Stimulated activated naive CD4-positive, alpha-beta T cell (primary cell): ENCODE data around the gene ERC2.

Source experiments
- DNase-seq, 6 experiments: peaks; one replicate each; lab custom pipeline; 2025; lab: John Stamatoyannopoulos, UW

ERC2 gene

GRCh38 chr3:55795296-55795695 is 673.0 kb downstream of the ERC2 start:
- no peak for DNase-seq

DNA sequence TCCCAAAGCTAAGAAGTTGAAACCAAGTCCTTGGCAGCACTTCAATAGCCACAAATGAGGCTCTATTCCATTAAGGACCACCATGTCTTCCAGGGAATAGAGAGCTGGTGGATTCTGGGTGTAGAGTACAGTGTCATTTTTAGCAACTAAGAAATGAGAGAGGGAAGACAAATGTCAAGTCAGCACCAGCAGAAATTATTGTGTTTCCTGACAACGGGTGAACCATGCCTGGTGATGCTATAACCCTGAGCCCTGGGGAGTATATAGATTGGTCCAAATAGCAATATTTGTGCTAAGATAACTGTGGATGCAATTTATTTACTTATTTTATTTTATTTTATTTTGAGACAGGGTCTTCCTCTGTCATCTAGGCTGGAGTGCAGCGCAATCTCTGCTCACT is 675.5 kb downstream of the ERC2 start:
- no peak for DNase-seq

- DNase-seq = no peak
Measured at GRCh38 chr3:55792009-55792408, 676.3 kb downstream of the ERC2 start.

DNA sequence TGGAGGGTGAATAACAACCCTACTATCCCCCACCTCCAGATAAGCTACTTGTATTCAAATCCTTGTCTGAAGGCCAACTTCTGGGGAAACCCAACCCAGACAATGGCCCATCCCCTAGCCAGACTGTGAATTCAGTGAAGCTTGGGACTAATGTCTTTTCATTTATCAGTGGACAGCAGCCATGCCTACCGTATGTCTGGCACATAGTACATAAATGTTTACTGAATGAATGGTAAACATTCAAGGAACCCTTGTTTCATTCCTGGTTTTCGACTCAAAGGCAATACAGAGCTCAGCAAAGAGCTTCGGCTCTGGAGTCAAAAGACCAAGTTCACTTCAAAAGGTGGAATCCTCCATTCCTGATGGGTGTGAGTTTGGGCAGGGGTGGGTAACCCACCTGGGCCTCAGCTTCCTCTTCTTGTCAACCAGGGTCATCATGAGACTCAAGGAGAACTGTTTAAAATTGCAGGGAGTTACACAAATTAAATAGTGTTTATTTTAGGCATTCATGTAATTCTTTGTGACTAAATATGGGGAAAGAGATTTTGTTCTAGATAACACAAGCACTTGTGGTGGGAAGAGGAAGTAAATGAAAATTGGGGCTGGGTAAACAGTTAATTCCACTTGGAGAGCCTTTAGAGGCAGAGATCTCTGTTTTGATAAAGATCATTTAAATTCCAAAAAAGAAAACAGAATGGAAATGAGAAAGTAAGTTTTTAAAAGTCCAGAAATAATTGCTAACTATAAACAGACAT is 677.5 kb downstream of the ERC2 start:
- no peak for DNase-seq

DNA sequence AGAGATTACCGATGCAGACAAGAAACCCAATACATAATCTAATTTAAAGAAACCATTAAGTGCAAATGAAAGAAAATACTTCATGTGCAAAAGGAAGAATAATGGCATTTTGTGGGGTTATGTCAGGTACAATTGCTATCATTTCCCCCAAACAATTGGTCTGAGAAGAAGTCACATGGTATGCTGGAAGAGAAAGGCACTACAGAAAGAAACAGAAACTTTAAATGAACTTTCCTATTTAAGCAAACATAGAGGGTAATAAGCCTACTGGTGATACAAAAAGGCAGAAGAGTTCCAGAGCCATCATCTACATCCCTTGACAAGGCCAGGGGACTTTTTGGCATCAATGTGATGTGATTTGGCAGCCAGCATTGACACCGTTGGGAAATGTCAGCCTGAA is 678.8 kb downstream of the ERC2 start:
- DNase-seq = no peak

- DNase-seq = no peak
Measured at GRCh38 chr3:55782807-55783206, 685.5 kb downstream of the ERC2 start.

GRCh38 chr3:55782351-55782750 is 685.9 kb downstream of the ERC2 start:
- DNase-seq = no peak

GRCh38 chr3:55780913-55781312 is 687.4 kb downstream of the ERC2 start:
- DNase-seq = no peak

GRCh38 chr3:55779543-55779942 is 688.7 kb downstream of the ERC2 start:
- DNase-seq = no peak

GRCh38 chr3:55775366-55776154 is 692.7 kb downstream of the ERC2 start:
- DNase-seq = no peak

DNA sequence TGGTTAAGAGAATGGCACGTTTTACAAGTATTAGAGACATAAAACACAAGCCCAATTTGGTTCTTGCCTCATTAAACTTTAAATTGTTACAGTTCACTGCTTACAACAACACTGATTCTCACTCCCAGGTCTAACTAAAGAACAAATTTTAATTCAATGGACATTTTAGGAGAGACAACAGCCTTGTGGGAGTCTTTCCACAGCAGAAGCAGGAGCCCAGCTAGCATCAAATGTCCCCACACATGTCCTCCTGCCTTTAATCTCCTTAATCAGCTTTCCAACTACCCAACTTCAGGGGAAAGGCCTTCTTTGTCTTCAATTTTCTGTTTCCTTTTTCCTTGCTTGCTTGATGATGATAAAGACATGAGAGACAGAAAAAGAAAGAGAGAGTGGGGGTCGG is 693.4 kb downstream of the ERC2 start:
- DNase-seq = no peak

GRCh38 chr3:55771503-55771902 is 696.8 kb downstream of the ERC2 start:
- DNase-seq = no peak

DNA sequence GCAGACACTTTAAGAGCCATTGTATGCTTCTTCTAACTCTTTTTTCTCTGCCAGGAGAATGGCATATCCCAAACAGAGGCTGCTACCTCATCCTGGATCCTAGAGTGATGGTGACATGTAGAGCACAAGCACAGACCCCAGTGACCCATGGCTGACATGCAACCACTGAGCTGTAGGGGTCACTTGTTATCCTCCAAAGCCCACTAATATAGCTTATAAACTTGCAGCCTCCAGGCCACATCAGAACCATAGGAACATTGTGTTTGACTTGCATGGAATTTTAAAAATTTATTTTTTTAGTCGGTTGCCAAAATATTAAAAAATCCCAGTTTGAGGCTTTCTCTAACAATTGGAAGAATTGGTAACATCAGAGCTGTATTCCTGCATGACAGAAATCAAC is 698.2 kb downstream of the ERC2 start:
- no peak for DNase-seq

- DNase-seq = no peak
Measured at GRCh38 chr3:55766753-55767152, 701.5 kb downstream of the ERC2 start.

DNA sequence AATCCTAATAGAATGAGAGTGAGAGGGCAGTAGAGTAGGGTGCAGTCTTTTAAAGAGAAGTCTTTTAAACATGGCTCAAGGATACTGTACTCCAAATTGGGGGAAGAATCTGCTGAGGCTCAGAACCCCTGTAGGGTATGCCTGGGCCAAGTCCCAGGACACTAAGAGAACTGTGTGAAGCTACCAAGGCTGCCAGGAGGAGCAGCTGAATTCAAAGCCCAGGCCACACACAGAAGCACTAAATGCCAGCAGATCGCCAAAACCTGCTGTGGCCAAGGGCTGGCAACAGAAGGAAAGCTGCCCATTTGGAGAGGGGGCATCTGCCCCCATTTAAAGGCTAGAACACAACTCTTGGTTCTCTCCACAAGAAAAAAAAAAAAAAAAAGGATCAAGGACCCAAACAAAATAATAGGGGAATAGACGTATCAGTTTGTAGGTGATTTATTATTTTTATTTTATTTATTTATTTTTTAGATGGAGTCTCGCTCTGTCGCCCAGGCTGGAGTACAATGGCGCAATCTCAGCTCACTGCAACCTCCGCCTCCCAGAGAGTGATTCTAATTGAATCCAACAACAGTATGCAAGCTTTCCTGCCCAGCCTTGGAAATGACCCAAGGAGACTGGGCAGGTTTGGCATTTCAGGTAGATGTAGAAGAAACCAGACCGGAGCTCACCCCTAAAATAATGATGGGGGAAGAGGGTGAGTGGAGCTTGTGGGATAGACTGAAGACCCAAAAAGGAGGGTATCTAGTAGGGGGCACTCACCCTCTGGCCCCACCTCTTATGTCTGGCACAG is 702.2 kb downstream of the ERC2 start:
- no peak for DNase-seq

GRCh38 chr3:55765398-55765797 is 702.9 kb downstream of the ERC2 start:
- DNase-seq = no peak

DNA sequence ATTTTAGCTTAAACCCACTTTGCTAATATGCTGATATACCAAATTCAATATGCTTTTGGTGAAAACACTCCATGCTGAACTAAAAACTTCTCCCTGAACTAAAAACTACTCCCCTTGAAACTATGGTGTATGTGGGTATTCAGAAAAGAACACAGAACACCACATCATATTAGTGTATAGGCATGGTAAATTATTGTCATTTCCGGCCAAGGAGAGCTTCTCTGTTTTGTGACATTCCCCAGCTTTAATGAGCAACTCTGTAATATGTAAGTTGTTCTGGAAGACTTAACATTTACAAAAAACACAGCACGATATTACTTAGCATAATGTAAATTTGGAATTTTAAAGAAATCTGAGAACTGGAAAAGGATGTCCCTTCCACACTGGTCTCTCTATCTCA is 711.3 kb downstream of the ERC2 start:
- DNase-seq = no peak

DNA sequence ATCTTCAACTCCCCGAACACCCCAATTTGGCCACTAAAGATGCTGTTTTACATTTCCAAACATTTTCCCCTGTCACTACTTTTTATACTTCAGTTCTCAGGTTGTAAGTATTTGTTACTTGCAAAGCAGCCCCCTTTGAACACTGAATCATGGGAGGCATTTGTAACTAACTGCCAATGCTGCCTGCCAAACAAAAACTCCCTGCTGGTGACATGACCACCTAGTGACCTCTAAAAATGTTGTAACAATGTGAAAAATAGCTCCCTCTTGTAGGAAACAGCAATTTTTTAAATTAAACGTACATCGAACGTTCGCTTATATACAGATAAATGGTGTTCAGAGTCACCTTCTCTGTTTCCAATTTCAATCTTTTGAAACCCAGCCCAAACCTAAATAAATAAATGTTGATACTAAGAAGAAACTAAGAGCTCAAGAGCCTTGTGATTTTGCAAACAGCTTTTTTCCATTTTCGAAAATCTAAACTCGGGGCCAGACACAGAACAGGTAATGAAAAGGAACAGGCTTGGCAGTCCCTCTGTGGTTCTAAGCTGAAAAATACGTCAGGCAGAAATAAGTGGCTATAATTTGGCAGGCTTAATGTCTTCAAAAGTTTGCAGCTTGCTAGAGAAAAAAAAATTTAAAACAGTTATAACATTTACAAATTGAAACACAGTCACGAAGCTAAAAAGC is 712.6 kb downstream of the ERC2 start:
- DNase-seq = no peak

GRCh38 chr3:55752911-55753310 is 715.4 kb downstream of the ERC2 start:
- no peak for DNase-seq

- no peak for DNase-seq
Measured at GRCh38 chr3:55751730-55752129, 716.5 kb downstream of the ERC2 start.

DNA sequence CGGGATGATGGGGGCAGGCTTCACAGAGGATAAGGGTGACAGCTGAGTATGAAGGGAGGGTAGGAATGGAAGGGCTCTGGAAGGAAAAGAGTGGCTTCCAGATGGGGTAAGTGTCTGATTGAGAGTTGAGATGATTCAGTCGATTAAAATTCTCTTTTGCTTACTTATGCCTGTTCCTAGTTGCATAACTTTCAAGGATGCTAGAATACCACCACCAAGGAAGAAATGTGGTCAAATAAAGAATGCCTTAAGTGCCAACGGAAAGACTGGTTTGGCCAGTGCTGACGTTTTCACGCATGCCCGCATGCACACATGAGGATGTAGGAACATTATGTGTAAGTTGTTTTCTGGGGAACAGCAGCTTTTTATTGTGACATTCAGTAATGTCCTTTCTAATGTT is 717.7 kb downstream of the ERC2 start:
- no peak for DNase-seq

DNA sequence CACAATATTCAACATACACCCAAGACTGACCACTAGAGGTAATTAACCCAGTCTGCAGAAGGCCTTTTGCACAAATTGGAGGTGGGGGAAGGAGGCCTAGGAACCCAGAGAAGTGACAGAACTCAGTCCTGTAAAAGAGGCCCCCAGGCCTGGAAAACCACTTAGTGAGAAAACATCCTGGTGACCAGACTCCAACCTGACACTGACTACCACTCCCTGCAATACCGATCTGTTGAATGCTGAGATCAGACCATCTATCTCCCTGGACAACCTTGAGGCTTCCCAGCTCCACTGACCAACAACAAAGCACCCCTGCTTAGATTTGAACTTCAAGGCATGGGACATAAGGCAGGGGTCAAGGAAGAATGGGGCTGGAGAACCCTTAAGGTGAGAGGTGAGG is 719.2 kb downstream of the ERC2 start:
- DNase-seq = no peak
